LNCAP (cell line): ENCODE data around the gene CREM.

Experiments used
- TF ChIP-seq, protein P1 (sequence below): fragments of 450-650 bp; IDR thresholded peaks from 2 replicates; pipeline ENCODE4 v1.5.1; 2017; ENCODE audit warnings: mild to moderate bottlenecking

CREM gene

GRCh38 chr10:35185260-35186034 lies 58.8 kb downstream of the CREM start:
- TF ChIP-seq, protein P1, sequence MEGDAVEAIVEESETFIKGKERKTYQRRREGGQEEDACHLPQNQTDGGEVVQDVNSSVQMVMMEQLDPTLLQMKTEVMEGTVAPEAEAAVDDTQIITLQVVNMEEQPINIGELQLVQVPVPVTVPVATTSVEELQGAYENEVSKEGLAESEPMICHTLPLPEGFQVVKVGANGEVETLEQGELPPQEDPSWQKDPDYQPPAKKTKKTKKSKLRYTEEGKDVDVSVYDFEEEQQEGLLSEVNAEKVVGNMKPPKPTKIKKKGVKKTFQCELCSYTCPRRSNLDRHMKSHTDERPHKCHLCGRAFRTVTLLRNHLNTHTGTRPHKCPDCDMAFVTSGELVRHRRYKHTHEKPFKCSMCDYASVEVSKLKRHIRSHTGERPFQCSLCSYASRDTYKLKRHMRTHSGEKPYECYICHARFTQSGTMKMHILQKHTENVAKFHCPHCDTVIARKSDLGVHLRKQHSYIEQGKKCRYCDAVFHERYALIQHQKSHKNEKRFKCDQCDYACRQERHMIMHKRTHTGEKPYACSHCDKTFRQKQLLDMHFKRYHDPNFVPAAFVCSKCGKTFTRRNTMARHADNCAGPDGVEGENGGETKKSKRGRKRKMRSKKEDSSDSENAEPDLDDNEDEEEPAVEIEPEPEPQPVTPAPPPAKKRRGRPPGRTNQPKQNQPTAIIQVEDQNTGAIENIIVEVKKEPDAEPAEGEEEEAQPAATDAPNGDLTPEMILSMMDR: no peak

DNA sequence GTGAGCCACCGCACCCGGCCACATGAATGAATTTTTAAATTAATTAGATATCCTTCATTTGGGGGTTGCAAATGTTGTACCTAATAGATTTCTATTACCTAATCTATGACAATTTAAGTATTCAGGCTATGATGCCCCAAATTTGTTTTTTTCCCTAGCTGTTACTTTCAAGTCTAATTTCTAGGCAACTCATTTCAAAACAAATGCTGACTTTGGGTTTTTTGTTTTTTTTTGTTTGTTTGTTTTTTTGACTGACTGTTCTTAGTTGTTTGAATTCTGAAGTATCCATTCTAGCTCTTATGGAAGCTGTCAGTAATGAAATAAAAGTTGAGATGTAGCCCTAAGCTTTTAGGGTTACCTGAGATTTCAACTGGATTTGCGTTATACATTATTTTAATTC lies 62.3 kb downstream of the CREM start:
- TF ChIP-seq, protein P1: no peak

GRCh38 chr10:35191523-35191922 lies 64.9 kb downstream of the CREM start:
- TF ChIP-seq, protein P1: no peak

DNA sequence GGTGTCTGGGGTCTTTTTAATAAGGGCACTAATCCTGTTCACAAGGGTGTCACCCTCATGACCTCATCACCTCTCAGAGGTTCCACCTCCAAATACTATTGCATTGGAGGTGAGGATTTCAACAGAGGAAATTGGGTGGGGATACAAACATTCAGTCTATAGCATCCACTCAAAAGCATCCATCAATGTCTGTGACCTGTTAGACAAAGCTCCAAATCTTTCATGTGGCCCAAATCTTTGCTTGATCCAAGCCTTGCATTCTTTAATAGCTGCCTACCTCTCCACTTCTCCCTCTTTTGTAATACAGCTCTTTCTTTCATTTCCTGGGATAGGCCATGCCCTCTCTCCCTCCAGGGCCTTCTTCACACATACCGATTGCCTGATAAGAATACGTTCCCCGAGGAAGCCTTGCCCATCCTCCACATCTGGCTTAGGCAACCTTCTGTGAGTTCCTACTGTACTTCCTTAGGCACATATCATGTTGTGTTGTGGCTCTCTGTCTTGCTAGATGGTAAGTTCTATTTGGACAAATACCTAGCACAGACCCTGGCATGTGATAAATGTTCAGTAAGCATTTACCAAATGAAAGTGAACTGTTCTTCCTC lies 66.1 kb downstream of the CREM start:
- TF ChIP-seq, protein P1: no peak

GRCh38 chr10:35194471-35194870 lies 67.8 kb downstream of the CREM start:
- TF ChIP-seq, protein P1: no peak

DNA sequence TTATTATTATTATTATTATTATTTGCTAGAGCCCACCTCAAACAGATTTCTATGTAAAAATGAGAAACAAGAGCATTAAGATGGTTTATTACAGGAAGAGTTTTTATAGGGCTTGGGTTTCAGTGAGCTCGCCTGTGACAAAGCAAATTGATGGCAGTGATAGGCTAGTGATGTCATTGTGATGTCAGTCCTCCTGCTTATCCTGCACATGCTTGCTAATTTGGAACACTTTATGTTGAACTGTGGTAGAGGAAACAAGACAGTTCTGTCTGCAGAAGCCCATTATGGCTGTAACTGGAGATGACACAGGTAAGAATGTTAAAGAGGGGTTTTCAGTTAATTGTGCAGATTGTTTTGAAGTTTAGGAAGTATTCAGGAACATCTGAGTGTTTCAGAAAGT lies 68.3 kb downstream of the CREM start:
- TF ChIP-seq, protein P1: no peak

GRCh38 chr10:35195361-35196306 lies 69.0 kb downstream of the CREM start:
- TF ChIP-seq, protein P1: peak; percentile 83
